ENCODE results near the gene SLC25A11. TPM values are rescaled to one million over a fixed set of nuclear protein-coding genes. Genes with fewer than 3 reads are reported as not detected.
A peak's percentile ranks its signal among the peaks of the same experiment; 100 is the strongest.
"Not testable (repeated sequence)": the region's sequence is repeated elsewhere in the genome, so short reads cannot be mapped to it uniquely, and the experiment has no call there.

The SLC25A11 gene
- total RNA-seq, 8 experiments from 2014 or later = 36.1 to 100 (median 51.0) TPM

GRCh38 chr17:4920351-4921048 lies 19.3 kb downstream of the SLC25A11 start:
- peak in 2 of 8 experiments; percentile 31 to 48 for ATAC-seq (replicated peaks in 6 of 8)
- H3K27ac ChIP-seq = no peak overlapping the region
- no peaks in the 10 kb centered on the region for H3K4me1 ChIP-seq (replicated peaks in 1 of 2)
- 60 to 100% (median 81%) methylated on average over 1 to 8 of the region's 10 CpGs for WGBS, 10 experiments
- H3K4me3 ChIP-seq = no peak overlapping the region
- in situ Hi-C loops (cut with MboI; ENCODE audit: low pct_unique_long_range_greater_than_20kb in 2 of 9, low sequenced_read_pairs in 9 of 9, unreplicated experiment in 9 of 9) = loop anchor here in 2 of 9 experiments (25.0 kb wide), 1 partner anchor 142 kb away; no protein-coding TSS in a partner anchor

GRCh38 chr17:4919511-4920047 lies 20.3 kb downstream of the SLC25A11 start:
- WGBS, 10 experiments = 41 to 86% (median 71%) methylated on average over 3 to 7 of the region's 8 CpGs
- H3K4me1 ChIP-seq (replicated peaks in 1 of 2) = no peaks in the 10 kb centered on the region
- no peak overlapping the region for H3K27ac ChIP-seq
- H3K4me3 ChIP-seq = no peak overlapping the region
- in situ Hi-C loops (cut with MboI; ENCODE audit: low pct_unique_long_range_greater_than_20kb in 2 of 9, low sequenced_read_pairs in 9 of 9, unreplicated experiment in 9 of 9) = loop anchor here in 2 of 9 experiments (25.0 kb wide), 1 partner anchor 143 kb away; no protein-coding TSS in a partner anchor
- no peak for ATAC-seq (replicated peaks in 6 of 8)

GRCh38 chr17:4914551-4914950 lies 25.3 kb downstream of the SLC25A11 start:
- H3K4me3 ChIP-seq; ATAC-seq (replicated peaks in 6 of 8); H3K27ac ChIP-seq; H3K4me1 ChIP-seq (replicated peaks in 1 of 2): not testable (repeated sequence)
- in situ Hi-C loops (cut with MboI; ENCODE audit: low pct_unique_long_range_greater_than_20kb in 2 of 9, low sequenced_read_pairs in 9 of 9, unreplicated experiment in 9 of 9) = loop anchor here in 2 of 9 experiments (25.0 kb wide), 1 partner anchor 148 kb away; no protein-coding TSS in a partner anchor
- 64 to 100% (median 84%) methylated on average over 1 to 4 of the region's 4 CpGs; no CpG with 5 or more reads in 2 of the 10 experiments for WGBS, 10 experiments

- 60 to 100% (median 86%) methylated on average over 1 of the region's 1 CpG; no CpG with 5 or more reads in 5 of the 10 experiments for WGBS, 10 experiments
- ATAC-seq (replicated peaks in 6 of 8) = no peak
- Histone ChIP-seq H3K27ac (no peak overlapping the region), H3K4me3 (no peak overlapping the region), H3K4me1 (replicated peaks in 1 of 2) (peaks cover 0 to 2% of the 10 kb centered on the region in 2 donors)
- in situ Hi-C loops (cut with MboI; ENCODE audit: low pct_unique_long_range_greater_than_20kb in 2 of 9, low sequenced_read_pairs in 9 of 9, unreplicated experiment in 9 of 9) = loop anchor here in 2 of 9 experiments (25.0 kb wide), 1 partner anchor 148 kb away; no protein-coding TSS in a partner anchor
Measured at GRCh38 chr17:4913994-4914393, 25.9 kb downstream of the SLC25A11 start.

- WGBS, 10 experiments = 0 to 80% (median 43%) methylated on average over 1 to 9 of the region's 20 CpGs; no CpG with 5 or more reads in 1 of the 10 experiments
- Histone ChIP-seq H3K4me3 (no peak overlapping the region), H3K4me1 (replicated peaks in 1 of 2) (peaks cover 0 to 2% of the 10 kb centered on the region in 2 donors), H3K27ac (no peak overlapping the region)
- in situ Hi-C loops (cut with MboI; ENCODE audit: low pct_unique_long_range_greater_than_20kb in 2 of 9, low sequenced_read_pairs in 9 of 9, unreplicated experiment in 9 of 9) = loop anchor here in 2 of 9 experiments (25.0 kb wide), 1 partner anchor 153 kb away; no protein-coding TSS in a partner anchor
- ATAC-seq (replicated peaks in 6 of 8) = peak; percentile 90 to 98 (median 98)
Measured at GRCh38 chr17:4908711-4909496, 30.9 kb downstream of the SLC25A11 start.

GRCh38 chr17:4908301-4908700 lies 31.5 kb downstream of the SLC25A11 start:
- peak in 5 of 8 experiments; percentile 10 to 46 (median 27) for ATAC-seq (replicated peaks in 6 of 8)

GRCh38 chr17:4906642-4907041 lies 33.2 kb downstream of the SLC25A11 start:
- not testable (repeated sequence) for H3K4me3 ChIP-seq; ATAC-seq (replicated peaks in 6 of 8); H3K27ac ChIP-seq; H3K4me1 ChIP-seq (replicated peaks in 1 of 2)
- in situ Hi-C loops (cut with MboI; ENCODE audit: low pct_unique_long_range_greater_than_20kb in 2 of 9, low sequenced_read_pairs in 9 of 9, unreplicated experiment in 9 of 9) = loop anchor here in 2 of 9 experiments (25.0 kb wide), 1 partner anchor 156 kb away; no protein-coding TSS in a partner anchor

More at GRCh38 chr17:4908301-4908700, 31.5 kb downstream of the SLC25A11 start:
- in situ Hi-C loops (cut with MboI; ENCODE audit: low pct_unique_long_range_greater_than_20kb in 2 of 9, low sequenced_read_pairs in 9 of 9, unreplicated experiment in 9 of 9) = loop anchor here in 2 of 9 experiments (25.0 kb wide), 1 partner anchor 154 kb away; no protein-coding TSS in a partner anchor
- Histone ChIP-seq H3K4me3 (no peak overlapping the region), H3K4me1 (replicated peaks in 1 of 2) (peaks cover 0 to 2% of the 10 kb centered on the region in 2 donors), H3K27ac (no peak overlapping the region)
- WGBS, 10 experiments = 11 to 92% (median 50%) methylated on average over 2 to 7 of the region's 10 CpGs; no CpG with 5 or more reads in 5 of the 10 experiments

GRCh38 chr17:4903051-4903818 lies 36.6 kb downstream of the SLC25A11 start, which contains the start of gene CHRNE:
CHRNE (minus strand) TSS chr17:4903098; CDS start chr17:4903063, 35 bp downstream.
- peak in 6 of 8 experiments; percentile 36 to 65 (median 52) for ATAC-seq (replicated peaks in 6 of 8)
- in situ Hi-C loops (cut with MboI; ENCODE audit: low pct_unique_long_range_greater_than_20kb in 2 of 9, low sequenced_read_pairs in 9 of 9, unreplicated experiment in 9 of 9) = loop anchor here in 2 of 9 experiments (25.0 kb wide), 1 partner anchor 159 kb away; no protein-coding TSS in a partner anchor
- Histone ChIP-seq H3K4me3 (peak within 1 kb of the TSS in 1 of 5 donors; percentile 50), H3K27ac (no peak within 1 kb of the TSS), H3K4me1 (replicated peaks in 1 of 2) (peaks cover 7 to 14% of the 10 kb centered on the region in 2 donors)
- WGBS, 10 experiments = 0 to 48% (median 14%) methylated on average over 2 to 5 of the region's 10 CpGs; no CpG with 5 or more reads in 4 of the 10 experiments

GRCh38 chr17:4902540-4902939 lies 37.3 kb downstream of the SLC25A11 start:
- WGBS, 10 experiments = 71 to 100% (median 83%) methylated on average over 1 to 4 of the region's 8 CpGs; no CpG with 5 or more reads in 6 of the 10 experiments
- no peak overlapping the region for H3K27ac ChIP-seq
- peak overlapping the region in 1 of 5 donors; percentile 50 for H3K4me3 ChIP-seq
- no peak for ATAC-seq (replicated peaks in 6 of 8)
- in situ Hi-C loops (cut with MboI; ENCODE audit: low pct_unique_long_range_greater_than_20kb in 2 of 9, low sequenced_read_pairs in 9 of 9, unreplicated experiment in 9 of 9) = loop anchor here in 2 of 9 experiments (25.0 kb wide), 1 partner anchor 160 kb away; no protein-coding TSS in a partner anchor
- H3K4me1 ChIP-seq (replicated peaks in 1 of 2) = peaks cover 7 to 19% of the 10 kb centered on the region in 2 donors

- WGBS, 10 experiments = 73 to 100% (median 78%) methylated on average over 1 to 6 of the region's 48 CpGs; no CpG with 5 or more reads in 4 of the 10 experiments
- Histone ChIP-seq H3K4me1 (replicated peaks in 1 of 2) (peaks cover 7 to 22% of the 10 kb centered on the region in 2 donors), H3K4me3 (peak overlapping the region in 1 of 5 donors; percentile 50), H3K27ac (no peak overlapping the region)
- peak in 2 of 8 experiments; percentile 6 to 8 for ATAC-seq (replicated peaks in 6 of 8)
- in situ Hi-C loops (cut with MboI; ENCODE audit: low pct_unique_long_range_greater_than_20kb in 2 of 9, low sequenced_read_pairs in 9 of 9, unreplicated experiment in 9 of 9) = loop anchor here in 2 of 9 experiments (25.0 kb wide), 1 partner anchor 161 kb away; no protein-coding TSS in a partner anchor
Measured at GRCh38 chr17:4901648-4902344, 38.0 kb downstream of the SLC25A11 start.

GRCh38 chr17:4901108-4901647 lies 38.7 kb downstream of the SLC25A11 start:
- H3K27ac ChIP-seq = no peak overlapping the region
- 43 to 100% (median 80%) methylated on average over 1 to 14 of the region's 37 CpGs; no CpG with 5 or more reads in 1 of the 10 experiments for WGBS, 10 experiments
- H3K4me3 ChIP-seq = peak overlapping the region in 2 of 5 donors; percentile 26 to 50
- ATAC-seq (replicated peaks in 6 of 8) = no peak
- in situ Hi-C loops (cut with MboI; ENCODE audit: low pct_unique_long_range_greater_than_20kb in 2 of 9, low sequenced_read_pairs in 9 of 9, unreplicated experiment in 9 of 9) = loop anchor here in 2 of 9 experiments (25.0 kb wide), 1 partner anchor 161 kb away; no protein-coding TSS in a partner anchor
- peaks cover 7 to 22% of the 10 kb centered on the region in 2 donors for H3K4me1 ChIP-seq (replicated peaks in 1 of 2)

Measured in motor neuron (in vitro differentiated cells).